Measurements from ENCODE around the gene ADCY4. TPM values are rescaled to one million over a fixed set of nuclear protein-coding genes. Genes with fewer than 3 reads are reported as not detected.
"Not testable (repeated sequence)": the region's sequence is repeated elsewhere in the genome, so short reads cannot be mapped to it uniquely, and the experiment has no call there.

The ADCY4 gene
- polyA plus RNA-seq (ENCODE audit: insufficient read length): 15.2 TPM

GRCh38 chr14:24334431-24335291 lies at the start of gene ADCY4:
ADCY4 (minus strand) TSS chr14:24335071; CDS start chr14:24334652, 419 bp downstream.
- no peak for DNase-seq (ENCODE audit: low read depth)

- no peak for DNase-seq (ENCODE audit: low read depth)
These were observed 49.3 kb upstream of the ADCY4 start for GRCh38 chr14:24384169-24384568.

GRCh38 chr14:24382064-24382371 lies 47.1 kb upstream of the ADCY4 start:
- no peak for DNase-seq (ENCODE audit: low read depth)

- DNase-seq (ENCODE audit: low read depth): no peak
These were observed 46.6 kb upstream of the ADCY4 start for GRCh38 chr14:24381363-24382063.

DNA sequence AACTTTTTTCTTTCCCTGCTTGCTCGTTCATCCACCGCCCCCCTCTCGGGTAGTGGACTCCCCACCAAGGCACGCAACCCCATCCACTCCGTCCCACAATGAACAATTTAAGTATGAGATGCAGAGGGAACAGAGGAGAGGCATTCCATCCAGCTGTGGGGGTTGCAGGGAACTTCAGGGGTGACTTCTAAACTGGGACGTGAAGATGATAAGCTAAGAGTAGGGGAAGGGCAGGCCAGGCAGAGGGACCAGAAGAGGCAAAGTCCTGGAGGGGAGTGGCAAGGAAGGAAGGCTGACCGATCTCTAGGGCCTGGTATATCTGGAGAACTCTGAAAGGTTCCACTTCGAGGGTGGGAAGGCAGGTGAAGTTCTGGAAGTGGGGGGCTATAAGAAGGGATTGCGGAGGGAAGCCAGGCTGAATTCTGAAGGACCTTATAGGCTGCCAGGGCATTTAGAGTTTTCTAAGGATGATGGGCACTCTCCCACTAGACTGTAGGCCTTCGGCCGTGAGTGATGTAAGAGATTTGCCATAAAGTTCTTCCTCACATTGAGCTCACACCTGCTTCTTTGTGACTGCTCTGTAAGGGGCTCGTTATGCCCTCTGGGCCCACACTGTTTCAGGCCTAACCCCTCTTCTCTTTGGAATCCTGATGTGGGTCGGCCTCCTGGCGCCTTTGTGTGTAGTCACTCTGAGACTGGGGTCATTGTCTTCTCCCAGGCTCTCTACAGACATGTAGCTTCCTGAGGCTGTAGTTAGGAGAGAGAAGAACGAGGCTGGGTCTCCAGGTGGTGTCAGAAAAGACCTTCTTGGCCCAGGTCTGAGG lies 45.2 kb upstream of the ADCY4 start:
- DNase-seq (ENCODE audit: low read depth): no peak

GRCh38 chr14:24378981-24379906 lies 44.4 kb upstream of the ADCY4 start:
- no peak for DNase-seq (ENCODE audit: low read depth)

GRCh38 chr14:24378327-24378726 lies 43.5 kb upstream of the ADCY4 start:
- no peak for DNase-seq (ENCODE audit: low read depth)

DNA sequence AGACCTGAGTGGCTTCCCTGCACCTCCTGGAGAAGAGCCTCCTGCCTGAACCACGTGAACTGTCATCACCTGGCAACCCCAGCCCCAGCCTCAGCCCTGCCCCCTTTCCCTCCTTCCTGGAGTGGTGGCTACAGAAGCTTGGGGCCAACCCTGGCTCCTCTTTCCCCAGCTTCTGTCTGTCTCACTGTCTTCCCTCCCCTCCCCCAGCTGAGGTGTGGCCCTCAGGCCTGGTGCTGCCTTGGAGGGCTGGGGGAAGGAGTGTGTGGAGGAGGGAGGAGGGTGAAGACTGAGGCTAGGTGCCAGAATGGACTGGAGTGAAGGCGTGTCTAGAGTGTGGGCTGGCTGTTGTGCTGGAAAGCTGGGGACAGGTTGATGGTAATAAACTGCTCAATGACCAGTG lies 42.8 kb upstream of the ADCY4 start:
- no peak for DNase-seq (ENCODE audit: low read depth)

DNA sequence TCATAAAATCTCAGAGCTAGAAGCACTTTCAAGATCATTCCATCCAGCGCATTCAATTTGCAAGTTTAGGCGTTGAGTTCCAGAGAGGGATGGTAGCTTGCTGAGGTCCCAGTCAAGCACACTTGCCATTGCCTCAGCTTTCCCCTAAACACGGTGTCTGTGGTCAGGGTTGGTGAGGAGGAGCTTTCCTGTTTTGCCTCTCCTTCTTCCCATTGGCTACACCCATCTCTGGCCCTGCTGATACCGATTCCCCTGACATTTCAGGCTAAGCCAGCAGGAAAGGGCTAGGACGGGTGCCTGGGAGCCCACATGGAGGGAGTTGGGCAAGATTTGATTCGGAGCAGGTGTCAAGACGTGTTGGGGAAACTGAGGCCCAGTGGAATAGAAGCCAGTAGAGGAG lies 42.3 kb upstream of the ADCY4 start:
- DNase-seq (ENCODE audit: low read depth): no peak

- DNase-seq (ENCODE audit: low read depth): no peak
These were observed 41.7 kb upstream of the ADCY4 start for GRCh38 chr14:24376448-24377070.

- no peak for DNase-seq (ENCODE audit: low read depth)
These were observed 38.0 kb upstream of the ADCY4 start for GRCh38 chr14:24372701-24373416.

- not testable (repeated sequence) for DNase-seq (ENCODE audit: low read depth)
These were observed 36.7 kb upstream of the ADCY4 start for GRCh38 chr14:24371605-24372004.

DNA sequence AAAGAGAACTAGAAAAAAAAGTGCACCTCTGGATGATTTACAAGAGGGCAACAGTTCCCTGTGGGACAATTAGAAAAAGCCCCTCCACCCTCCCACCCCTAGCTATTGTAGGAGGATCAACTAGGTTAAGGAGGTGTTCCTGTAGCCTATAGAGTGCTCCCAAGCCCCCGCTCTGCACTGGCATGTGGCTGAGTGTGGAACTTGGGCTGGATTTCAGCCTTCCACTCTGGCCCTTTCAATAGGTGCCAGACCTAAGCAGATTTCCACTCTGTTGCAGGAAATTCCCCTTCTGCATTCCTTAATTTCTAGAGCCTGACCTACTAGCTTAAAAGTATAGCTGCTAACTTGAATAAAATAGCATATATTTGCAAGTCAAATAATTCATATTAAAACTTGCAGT lies 35.9 kb upstream of the ADCY4 start:
- no peak for DNase-seq (ENCODE audit: low read depth)

GRCh38 chr14:24369907-24370687 lies 35.2 kb upstream of the ADCY4 start:
- no peak for DNase-seq (ENCODE audit: low read depth)

GRCh38 chr14:24369463-24369862 lies 34.6 kb upstream of the ADCY4 start:
- no peak for DNase-seq (ENCODE audit: low read depth)

- no peak for DNase-seq (ENCODE audit: low read depth)
These were observed 33.8 kb upstream of the ADCY4 start for GRCh38 chr14:24368562-24369252.

- no peak for DNase-seq (ENCODE audit: low read depth)
These were observed 33.3 kb upstream of the ADCY4 start for GRCh38 chr14:24368212-24368561.

DNA sequence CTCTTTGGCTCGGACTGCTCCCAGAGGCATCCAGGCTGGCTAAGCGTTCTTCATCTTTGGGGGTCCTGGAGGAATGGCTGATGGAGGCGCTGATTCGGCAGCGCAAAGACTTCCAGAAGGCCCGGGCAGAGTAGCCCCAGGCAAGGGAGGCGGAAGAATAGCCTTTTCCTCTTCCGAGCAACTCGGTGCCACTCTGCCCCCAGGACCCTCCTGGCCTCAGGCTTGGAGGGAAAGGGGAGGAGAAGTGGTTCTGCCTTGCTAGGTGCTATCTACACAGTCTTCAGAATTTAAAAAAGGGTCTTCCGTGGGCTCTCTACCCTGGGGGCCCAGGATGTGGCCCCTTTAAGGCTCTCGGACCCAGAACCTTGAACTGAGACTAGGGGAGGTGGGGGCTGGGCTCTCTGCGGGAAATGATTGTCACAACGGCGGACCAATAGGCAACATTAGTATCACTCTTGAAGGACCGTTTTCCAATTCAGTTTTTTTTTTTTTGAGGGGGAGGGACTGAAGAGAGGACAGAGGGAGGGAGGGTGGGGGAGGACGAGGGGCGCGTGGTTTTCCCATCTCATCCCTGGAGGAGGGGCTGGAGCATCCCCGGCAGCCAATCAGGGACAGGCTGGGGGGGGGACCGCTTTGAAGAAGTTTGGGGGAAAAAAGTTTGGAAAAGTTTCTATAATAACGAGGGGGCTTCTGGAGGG lies 32.8 kb upstream of the ADCY4 start, which contains the start of gene NFATC4:
Gene NFATC4, plus strand, starts transcription at position 671 of the 698 bp plus-strand sequence. CDS start 157 bp downstream, outside the sequence.
- DNase-seq (ENCODE audit: low read depth): peak; percentile 92

All from forelimb muscle (tissue), 1 donor.